Liver (tissue), 3 donors: ENCODE results near the gene PIGL.

Experiments used
- GABPA ChIP-seq, 2 donors: IDR thresholded peaks in 1 of 2; conservative IDR thresholded peaks in 1 of 2; 2 replicates each; pipeline ENCODE4 v1.6.1; 2016; ENCODE audit warnings: antibody characterized with exemption in 2 of 2, mild to moderate bottlenecking in 1 of 2, moderate library complexity in 1 of 2
- SP1 ChIP-seq: IDR thresholded peaks from 2 replicates; pipeline ENCODE4 v1.6.1; 2018; ENCODE audit warnings: antibody characterized with exemption, mild to moderate bottlenecking
- TAF1 ChIP-seq: conservative IDR thresholded peaks from 2 replicates; pipeline ENCODE4 v1.6.1; 2016; ENCODE audit warnings: antibody characterized with exemption, mild to moderate bottlenecking
- TF ChIP-seq, protein P1 (sequence below): fragments of 150-350 bp; IDR thresholded peaks from 2 replicates; pipeline ENCODE4 v1.5.1; 2017; ENCODE audit warnings: improper control_type of control experiment, low read depth, low read length; ENCODE audit not compliant: missing input control
- donor health status: healthy.
- donor health status: healthy.

DNA sequence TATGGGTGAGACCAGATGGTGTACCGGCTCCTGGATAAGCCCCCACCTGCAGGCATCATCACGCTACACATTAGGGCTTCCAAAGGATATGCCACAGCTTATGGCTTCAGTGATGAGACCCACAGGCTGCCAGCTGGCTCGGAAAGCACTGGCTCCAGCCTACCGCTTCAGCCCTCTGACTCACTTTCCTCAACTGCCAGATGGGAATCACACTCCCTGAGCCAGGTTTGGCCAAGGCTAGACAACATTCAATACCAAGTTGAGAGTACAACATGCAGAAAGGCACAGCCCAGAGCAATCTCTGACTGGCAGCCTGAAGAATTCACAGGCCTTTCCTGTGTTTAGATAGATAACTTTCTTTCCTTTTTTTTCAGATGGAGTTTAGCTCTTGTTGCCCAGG is 126.0 kb downstream of the PIGL start:
- TF ChIP-seq, protein P1, sequence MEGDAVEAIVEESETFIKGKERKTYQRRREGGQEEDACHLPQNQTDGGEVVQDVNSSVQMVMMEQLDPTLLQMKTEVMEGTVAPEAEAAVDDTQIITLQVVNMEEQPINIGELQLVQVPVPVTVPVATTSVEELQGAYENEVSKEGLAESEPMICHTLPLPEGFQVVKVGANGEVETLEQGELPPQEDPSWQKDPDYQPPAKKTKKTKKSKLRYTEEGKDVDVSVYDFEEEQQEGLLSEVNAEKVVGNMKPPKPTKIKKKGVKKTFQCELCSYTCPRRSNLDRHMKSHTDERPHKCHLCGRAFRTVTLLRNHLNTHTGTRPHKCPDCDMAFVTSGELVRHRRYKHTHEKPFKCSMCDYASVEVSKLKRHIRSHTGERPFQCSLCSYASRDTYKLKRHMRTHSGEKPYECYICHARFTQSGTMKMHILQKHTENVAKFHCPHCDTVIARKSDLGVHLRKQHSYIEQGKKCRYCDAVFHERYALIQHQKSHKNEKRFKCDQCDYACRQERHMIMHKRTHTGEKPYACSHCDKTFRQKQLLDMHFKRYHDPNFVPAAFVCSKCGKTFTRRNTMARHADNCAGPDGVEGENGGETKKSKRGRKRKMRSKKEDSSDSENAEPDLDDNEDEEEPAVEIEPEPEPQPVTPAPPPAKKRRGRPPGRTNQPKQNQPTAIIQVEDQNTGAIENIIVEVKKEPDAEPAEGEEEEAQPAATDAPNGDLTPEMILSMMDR: no peak
- TF ChIP-seq GABPA (IDR thresholded peaks at IDR 0.05 in 1 of 2, conservative IDR thresholded peaks at IDR 0.05 in 1 of 2) (no peak), SP1 (no peak), TAF1 (no peak)
